Activated CD4-positive, alpha-beta memory T cell treated with anti-CD3 and anti-CD28 coated beads, Interleukin-2, amount 10 ng/mL, durations not matched to agents 7 days and 5 days (primary cell): ENCODE data around the gene FN3KRP. TPM values are rescaled to one million over a fixed set of nuclear protein-coding genes. Genes with fewer than 3 reads are reported as not detected.
A peak's percentile ranks its signal among the peaks of the same experiment; 100 is the strongest.

Experiments
- CTCF ChIA-PET: fragments of 350-600 bp; sonication (Branson Sonifier 250); formaldehyde crosslinking; loops from one replicate; lab custom pipeline; 2021; ENCODE audit warnings: antibody characterized with exemption, inconsistent platforms; lab: Charles Lee
- POLR2A ChIA-PET: fragments of 350-600 bp; sonication (Branson Sonifier 250); formaldehyde crosslinking; loops from one replicate; lab custom pipeline; 2021; ENCODE audit warnings: antibody characterized with exemption; lab: Charles Lee
- DNase-seq: peaks from one replicate; pipeline ENCODE4 v3.0.0-alpha.2; 2020
- H3K27ac Mint-ChIP-seq: one replicate; pipeline ENCODE4 v1.8.0; 2021; ENCODE audit warnings: mild to moderate bottlenecking, mixed read lengths
- H3K27me3 Mint-ChIP-seq: one replicate; pipeline ENCODE4 v1.8.0; 2021; ENCODE audit warnings: mixed read lengths
- H3K36me3 Mint-ChIP-seq: one replicate; pipeline ENCODE4 v1.8.0; 2021; ENCODE audit warnings: low read depth, mixed read lengths
- H3K4me1 Mint-ChIP-seq: one replicate; pipeline ENCODE4 v1.8.0; 2021; ENCODE audit warnings: mixed read lengths
- H3K4me3 Mint-ChIP-seq: one replicate; pipeline ENCODE4 v1.8.0; 2021; ENCODE audit warnings: mild to moderate bottlenecking, mixed read lengths
- H3K9me3 Mint-ChIP-seq: one replicate; pipeline ENCODE4 v1.8.0; 2021; ENCODE audit warnings: mixed read lengths
- total RNA-seq, 2 experiments: library from RNA; stranded (reverse); gene quantifications; one replicate each; pipeline ENCODE4 v1.2.3, GENCODE V29; 2021

The FN3KRP gene
- total RNA-seq: 10 to 100 TPM; 30.4 to 32.1 TPM

GRCh38 chr17:82716203-82717010 is at the start of gene FN3KRP:
Gene FN3KRP (plus strand): TSS chr17:82716706. CDS start chr17:82716756, 50 bp downstream.
- peak within 1 kb of the TSS; percentile 98 for H3K4me3 Mint-ChIP-seq
- H3K4me1 Mint-ChIP-seq: peaks cover 26% of the 10 kb centered on the region
- no peaks in the 10 kb centered on the region for H3K9me3 Mint-ChIP-seq
- ChIA-PET CTCF (interaction anchor here (0.5 to 0.7 kb wide), 2 partner anchors 66 to 510 kb away, joined by 3 to 4 read pairs; no protein-coding TSS in a partner anchor), POLR2A (interaction anchor here (0.6 to 2.1 kb wide), 12 partner anchors 9 to 289 kb away, joined by 3 to 11 read pairs (median 4); no protein-coding TSS in a partner anchor)
- peak; percentile 90 for DNase-seq
- peak within 1 kb of the TSS; percentile 86 for H3K27ac Mint-ChIP-seq
- peaks cover 2% of the 10 kb centered on the region for H3K27me3 Mint-ChIP-seq
- peaks cover 22% of the 10 kb centered on the region for H3K36me3 Mint-ChIP-seq

GRCh38 chr17:82666931-82667667 is 49.4 kb upstream of the FN3KRP start:
- no peak overlapping the region for H3K27ac Mint-ChIP-seq
- CTCF ChIA-PET: no interaction called here
- H3K9me3 Mint-ChIP-seq: no peaks in the 10 kb centered on the region
- no peak overlapping the region for H3K4me3 Mint-ChIP-seq
- POLR2A ChIA-PET: no interaction called here
- no peaks in the 10 kb centered on the region for H3K36me3 Mint-ChIP-seq
- H3K4me1 Mint-ChIP-seq: peaks cover 4% of the 10 kb centered on the region
- H3K27me3 Mint-ChIP-seq: no peaks in the 10 kb centered on the region
- no peak for DNase-seq

- H3K4me1 Mint-ChIP-seq: peaks cover 4% of the 10 kb centered on the region
- no peaks in the 10 kb centered on the region for H3K36me3 Mint-ChIP-seq
- H3K9me3 Mint-ChIP-seq: no peaks in the 10 kb centered on the region
- ChIA-PET CTCF (interaction anchor here (0.6 kb wide), 1 partner anchor 116 kb away, joined by 3 read pairs; no protein-coding TSS in a partner anchor), POLR2A (no interaction called here)
- DNase-seq: no peak
- no peak overlapping the region for H3K4me3 Mint-ChIP-seq
- no peak overlapping the region for H3K27ac Mint-ChIP-seq
- H3K27me3 Mint-ChIP-seq: no peaks in the 10 kb centered on the region
Observed at GRCh38 chr17:82667668-82668000, 48.9 kb upstream of the FN3KRP start.

- no peak for DNase-seq
- Mint-ChIP-seq H3K9me3 (no peaks in the 10 kb centered on the region), H3K4me1 (peaks cover 4% of the 10 kb centered on the region), H3K4me3 (no peak overlapping the region), H3K27ac (no peak overlapping the region), H3K36me3 (no peaks in the 10 kb centered on the region), H3K27me3 (no peaks in the 10 kb centered on the region)
- ChIA-PET POLR2A (no interaction called here), CTCF (interaction anchor here (0.6 to 2.0 kb wide), 2 partner anchors 114 to 117 kb away, joined by 3 to 4 read pairs; no protein-coding TSS in a partner anchor)
Observed at GRCh38 chr17:82668024-82668630, 48.4 kb upstream of the FN3KRP start.

GRCh38 chr17:82668631-82669099 is 47.8 kb upstream of the FN3KRP start:
- no peaks in the 10 kb centered on the region for H3K27me3 Mint-ChIP-seq
- peaks cover 4% of the 10 kb centered on the region for H3K4me1 Mint-ChIP-seq
- no peak overlapping the region for H3K4me3 Mint-ChIP-seq
- CTCF ChIA-PET: interaction anchor here (2.0 kb wide), 1 partner anchor 113 kb away, joined by 4 read pairs; no protein-coding TSS in a partner anchor
- POLR2A ChIA-PET: no interaction called here
- DNase-seq: peak; percentile 48
- H3K36me3 Mint-ChIP-seq: no peaks in the 10 kb centered on the region
- H3K9me3 Mint-ChIP-seq: no peaks in the 10 kb centered on the region
- no peak overlapping the region for H3K27ac Mint-ChIP-seq

- peaks cover 4% of the 10 kb centered on the region for H3K4me1 Mint-ChIP-seq
- no peaks in the 10 kb centered on the region for H3K36me3 Mint-ChIP-seq
- CTCF ChIA-PET: no interaction called here
- no peak overlapping the region for H3K27ac Mint-ChIP-seq
- POLR2A ChIA-PET: no interaction called here
- no peak for DNase-seq
- no peaks in the 10 kb centered on the region for H3K27me3 Mint-ChIP-seq
- H3K9me3 Mint-ChIP-seq: no peaks in the 10 kb centered on the region
- no peak overlapping the region for H3K4me3 Mint-ChIP-seq
Observed at GRCh38 chr17:82670661-82671450, 45.6 kb upstream of the FN3KRP start.

GRCh38 chr17:82674656-82675475 is 41.6 kb upstream of the FN3KRP start:
- CTCF ChIA-PET: no interaction called here
- no peak overlapping the region for H3K27ac Mint-ChIP-seq
- no peaks in the 10 kb centered on the region for H3K27me3 Mint-ChIP-seq

GRCh38 chr17:82675476-82676245 is 40.8 kb upstream of the FN3KRP start:
- DNase-seq: no peak
- ChIA-PET POLR2A (no interaction called here), CTCF (no interaction called here)
- Mint-ChIP-seq H3K36me3 (no peaks in the 10 kb centered on the region), H3K27me3 (no peaks in the 10 kb centered on the region), H3K4me3 (no peak overlapping the region), H3K9me3 (no peaks in the 10 kb centered on the region), H3K27ac (no peak overlapping the region), H3K4me1 (no peaks in the 10 kb centered on the region)

More at GRCh38 chr17:82674656-82675475, 41.6 kb upstream of the FN3KRP start:
- POLR2A ChIA-PET: no interaction called here
- Mint-ChIP-seq H3K4me1 (no peaks in the 10 kb centered on the region), H3K36me3 (no peaks in the 10 kb centered on the region), H3K9me3 (no peaks in the 10 kb centered on the region), H3K4me3 (no peak overlapping the region)
- DNase-seq: no peak

GRCh38 chr17:82677353-82677925 is 39.1 kb upstream of the FN3KRP start:
- ChIA-PET CTCF (no interaction called here), POLR2A (no interaction called here)
- peaks cover 3% of the 10 kb centered on the region for H3K36me3 Mint-ChIP-seq
- H3K4me3 Mint-ChIP-seq: no peak overlapping the region
- peaks cover 12% of the 10 kb centered on the region for H3K9me3 Mint-ChIP-seq
- DNase-seq: no peak
- no peak overlapping the region for H3K27ac Mint-ChIP-seq
- peaks cover 1% of the 10 kb centered on the region for H3K27me3 Mint-ChIP-seq
- no peaks in the 10 kb centered on the region for H3K4me1 Mint-ChIP-seq

- ChIA-PET POLR2A (no interaction called here), CTCF (no interaction called here)
- DNase-seq: no peak
- no peak overlapping the region for H3K4me3 Mint-ChIP-seq
- H3K27me3 Mint-ChIP-seq: peaks cover 1% of the 10 kb centered on the region
- no peaks in the 10 kb centered on the region for H3K4me1 Mint-ChIP-seq
- no peak overlapping the region for H3K27ac Mint-ChIP-seq
- H3K9me3 Mint-ChIP-seq: peaks cover 12% of the 10 kb centered on the region
- H3K36me3 Mint-ChIP-seq: peaks cover 3% of the 10 kb centered on the region
Observed at GRCh38 chr17:82678265-82678891, 38.1 kb upstream of the FN3KRP start.
